RWPE2 (cell line): ENCODE data around the gene MST1.
A peak's percentile ranks its signal among the peaks of the same experiment; 100 is the strongest.
"Not testable (repeated sequence)": the region's sequence is repeated elsewhere in the genome, so short reads cannot be mapped to it uniquely, and the experiment has no call there.

Experiments used
- ATAC-seq: fragments of 200-7000 bp; cut with Tn5 transposase; 3 replicates; pipeline ENCODE4 v1.9.1; 2021; ENCODE audit warnings: low read depth
- DNase-seq: peaks from one replicate; pipeline ENCODE4 v3.0.0-alpha.2; 2020; ENCODE audit warnings: low spot score
- H3K27ac ChIP-seq: fragments of 450-650 bp; 2 replicates; pipeline ENCODE4 v1.5.1; 2017; ENCODE audit warnings: mild to moderate bottlenecking; ENCODE audit not compliant: poor library complexity, severe bottlenecking
- H3K27me3 ChIP-seq: fragments of 250-450 bp; sonication (Bioruptor Pico); 2 replicates; pipeline ENCODE4 v1.5.1; 2021; ENCODE audit warnings: mild to moderate bottlenecking, moderate library complexity; ENCODE audit not compliant: insufficient read depth, poor library complexity, severe bottlenecking
- H3K36me3 ChIP-seq: fragments of 250-450 bp; sonication (Bioruptor Pico); 2 replicates; pipeline ENCODE4 v1.5.1; 2020; ENCODE audit warnings: low read depth, mild to moderate bottlenecking, moderate library complexity
- H3K4me1 ChIP-seq: fragments of 250-450 bp; sonication (Bioruptor Pico); 2 replicates; pipeline ENCODE4 v1.5.1; 2021; ENCODE audit warnings: mild to moderate bottlenecking, moderate library complexity; ENCODE audit not compliant: insufficient read depth, poor library complexity, severe bottlenecking
- H3K4me3 ChIP-seq: fragments of 250-450 bp; sonication (Bioruptor Pico); 2 replicates; pipeline ENCODE4 v1.5.1; 2021; ENCODE audit warnings: mild to moderate bottlenecking, moderate library complexity; ENCODE audit not compliant: severe bottlenecking
- H3K9me3 ChIP-seq: fragments of 250-450 bp; sonication (Bioruptor Pico); 2 replicates; pipeline ENCODE4 v1.5.1; 2021; ENCODE audit warnings: mild to moderate bottlenecking, moderate library complexity; ENCODE audit not compliant: severe bottlenecking
- CTCF ChIP-seq: fragments of 450-650 bp; IDR thresholded peaks from one replicate; pipeline ENCODE4 v1.5.1; 2017; ENCODE audit warnings: mild to moderate bottlenecking, moderate library complexity; ENCODE audit not compliant: poor library complexity, severe bottlenecking

Gene MST1

DNA sequence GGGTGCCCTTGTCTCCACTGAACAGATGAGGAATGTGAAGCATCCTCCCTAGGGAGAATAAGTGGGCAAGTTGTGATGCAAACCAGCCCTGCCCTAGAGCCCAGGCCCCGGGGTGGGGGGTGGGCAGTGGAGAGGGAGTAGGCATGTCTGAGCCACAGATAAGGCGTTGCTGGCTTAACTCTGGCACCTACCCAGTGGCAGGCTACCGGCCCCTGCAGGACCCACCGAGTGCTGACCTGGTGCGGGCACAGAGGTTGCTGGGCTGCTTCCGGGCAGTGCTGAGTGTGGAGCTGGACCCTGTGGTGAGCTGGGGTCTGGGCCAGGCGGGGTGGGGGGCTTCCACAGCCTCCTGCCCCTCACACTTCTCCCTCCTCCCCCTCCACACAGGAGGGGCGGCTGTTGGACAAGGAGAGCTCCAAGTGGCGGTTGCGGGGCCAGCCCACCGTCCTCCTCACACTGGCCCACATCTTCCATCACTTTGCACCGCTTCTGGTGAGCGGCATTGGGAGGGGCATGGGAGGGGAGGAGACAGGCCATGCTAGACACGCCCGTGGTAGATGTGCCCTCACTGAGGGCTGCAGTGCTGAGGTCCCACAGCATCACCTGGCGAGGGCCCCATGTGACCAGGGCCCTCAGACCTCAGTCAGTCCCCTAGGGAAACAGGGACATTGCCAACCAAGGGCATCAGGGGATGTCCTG, 10.2 kb upstream of the MST1 start:
- H3K36me3 ChIP-seq = peaks cover 12% of the 10 kb centered on the region
- H3K27ac ChIP-seq = no peak overlapping the region
- H3K27me3 ChIP-seq = no peaks in the 10 kb centered on the region
- H3K4me1 ChIP-seq = no peaks in the 10 kb centered on the region
- no peak overlapping the region for H3K4me3 ChIP-seq
- TF ChIP-seq CTCF = no peak
- no peak for DNase-seq
- no peak for ATAC-seq
- no peaks in the 10 kb centered on the region for H3K9me3 ChIP-seq

DNA sequence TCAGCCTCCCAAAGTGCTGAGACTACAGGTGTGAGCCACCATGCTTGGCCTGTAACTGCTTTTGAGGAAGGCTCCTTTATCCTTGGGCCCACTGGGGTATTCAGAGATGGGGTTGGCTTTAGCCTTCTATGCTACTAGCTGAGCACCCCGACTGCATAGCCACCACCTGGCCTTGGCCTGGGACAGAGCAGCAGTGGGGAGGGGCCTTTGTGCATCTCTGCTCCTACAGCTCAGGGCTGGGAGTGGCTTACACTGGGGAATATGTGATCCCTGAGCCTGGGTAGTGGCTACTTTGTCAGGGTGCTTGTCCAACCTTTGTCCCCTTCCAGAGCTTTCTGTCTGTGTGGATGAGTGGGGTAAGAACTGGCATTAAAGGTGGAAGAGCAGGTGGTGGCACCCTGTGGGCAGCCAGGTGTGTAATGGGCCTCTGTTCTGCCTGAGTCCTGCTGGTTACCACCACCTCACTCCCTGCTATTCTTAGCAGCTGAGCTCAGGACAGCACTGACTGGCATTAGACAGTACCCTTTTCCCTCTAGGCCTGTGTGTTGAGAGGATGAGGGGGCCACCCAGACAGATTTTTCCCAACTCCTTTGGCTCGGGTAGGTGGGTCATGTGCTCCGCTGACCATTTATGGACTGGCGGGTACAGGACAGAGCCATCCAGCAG, 6.2 kb upstream of the MST1 start:
- not testable (repeated sequence) for H3K4me1 ChIP-seq, H3K4me3 ChIP-seq, H3K27ac ChIP-seq, H3K9me3 ChIP-seq, H3K27me3 ChIP-seq, H3K36me3 ChIP-seq, DNase-seq, ATAC-seq

DNA sequence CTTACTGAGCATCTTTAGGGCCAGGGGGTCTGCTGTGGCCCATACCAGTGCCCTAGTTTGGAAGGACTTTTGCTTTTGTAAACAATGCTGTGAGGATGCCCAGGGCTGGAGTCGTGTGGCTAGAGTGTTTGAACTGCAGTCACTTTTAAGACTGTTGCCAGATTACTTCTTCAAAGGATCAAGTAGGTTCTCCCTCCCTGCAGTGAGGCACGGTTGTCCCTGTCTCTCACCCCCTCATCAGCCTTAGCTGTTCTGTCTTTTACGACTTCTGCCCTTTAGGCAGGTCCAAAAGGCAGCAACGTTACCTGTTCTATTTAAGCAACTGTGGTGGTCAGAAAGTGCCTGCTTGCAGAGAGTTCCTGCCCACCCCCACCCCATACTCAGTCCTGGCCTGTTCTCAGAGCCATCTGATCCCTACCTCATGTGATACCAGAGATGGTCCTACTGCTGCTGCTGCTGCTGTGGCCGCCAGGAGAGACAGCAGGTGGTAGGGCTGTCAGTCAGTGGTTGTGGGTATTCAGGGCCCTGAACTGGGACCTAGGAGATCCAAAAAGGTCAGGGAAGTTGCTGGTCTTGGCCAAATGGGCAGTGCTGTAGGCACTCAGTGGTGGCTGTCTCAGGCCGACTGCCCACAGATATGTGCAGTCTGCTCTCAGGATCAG, 5.3 kb upstream of the MST1 start:
- H3K4me1 ChIP-seq, H3K36me3 ChIP-seq, DNase-seq: not testable (repeated sequence)

DNA sequence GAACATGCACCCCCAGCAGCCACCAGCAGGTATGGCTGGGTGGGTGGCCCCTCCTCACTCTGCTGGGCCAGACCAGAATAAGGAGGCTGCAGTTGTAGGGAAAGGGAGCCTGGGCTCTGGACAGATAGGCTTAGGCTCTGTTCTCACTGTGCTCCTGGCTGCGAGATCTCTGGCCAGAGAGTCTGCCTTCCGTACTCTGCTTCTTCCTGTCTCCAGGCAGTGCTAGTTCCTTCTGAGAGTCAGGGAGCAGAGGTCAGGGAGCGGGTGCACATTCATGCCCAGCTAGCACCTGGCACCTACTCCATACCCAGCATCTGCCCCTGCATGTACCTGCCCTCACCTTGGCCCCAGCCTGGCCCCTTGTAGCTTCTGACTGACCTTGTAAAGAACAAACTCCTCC, 2.2 kb upstream of the MST1 start:
- H3K27me3 ChIP-seq, H3K4me3 ChIP-seq, DNase-seq, H3K27ac ChIP-seq, H3K9me3 ChIP-seq, ATAC-seq, H3K36me3 ChIP-seq, H3K4me1 ChIP-seq: not testable (repeated sequence)

More for the DNA sequence above, 5.3 kb upstream of the MST1 start:
- H3K27me3 ChIP-seq, H3K9me3 ChIP-seq, H3K4me3 ChIP-seq, H3K27ac ChIP-seq, ATAC-seq: not testable (repeated sequence)

- H3K36me3 ChIP-seq, H3K27ac ChIP-seq, H3K27me3 ChIP-seq, DNase-seq, H3K4me3 ChIP-seq, H3K9me3 ChIP-seq, H3K4me1 ChIP-seq, ATAC-seq: not testable (repeated sequence)
Observed at GRCh38 chr3:49690856-49691255, 1.6 kb upstream of the MST1 start.

GRCh38 chr3:49689908-49690624, 792 bp upstream of the MST1 start:
- not testable (repeated sequence) for H3K36me3 ChIP-seq, H3K4me1 ChIP-seq, H3K27me3 ChIP-seq, H3K9me3 ChIP-seq, ATAC-seq, DNase-seq
- peak overlapping the region; percentile 100 for H3K4me3 ChIP-seq
- H3K27ac ChIP-seq = peak overlapping the region; percentile 31

- not testable (repeated sequence) for ATAC-seq, H3K27me3 ChIP-seq, H3K9me3 ChIP-seq, H3K4me1 ChIP-seq, DNase-seq, H3K36me3 ChIP-seq
- Histone ChIP-seq H3K4me3 (peak overlapping the region; percentile 100), H3K27ac (peak overlapping the region; percentile 31)
Observed at GRCh38 chr3:49688338-49689045, 782 bp downstream of the MST1 start.

- not testable (repeated sequence) for DNase-seq, H3K9me3 ChIP-seq, H3K27ac ChIP-seq, H3K27me3 ChIP-seq, H3K4me1 ChIP-seq, ATAC-seq
- Histone ChIP-seq H3K36me3 (peaks cover 13% of the 10 kb centered on the region; the same call in 1 of the 2 replicates), H3K4me3 (peak overlapping the region; percentile 37)
Observed at GRCh38 chr3:49687424-49687795, 1.9 kb downstream of the MST1 start.

- ATAC-seq = peak; percentile 73
- Histone ChIP-seq H3K36me3 (peaks cover 18% of the 10 kb centered on the region), H3K4me3 (peak overlapping the region; percentile 37)
- not testable (repeated sequence) for H3K27me3 ChIP-seq, H3K4me1 ChIP-seq, H3K27ac ChIP-seq, H3K9me3 ChIP-seq
- peak; percentile 88 for DNase-seq
Observed at GRCh38 chr3:49686769-49687423, 2.4 kb downstream of the MST1 start.
